Bone marrow (tissue), 2 donors: ENCODE results near the gene OCLN.
"Not testable (repeated sequence)": the region's sequence is repeated elsewhere in the genome, so short reads cannot be mapped to it uniquely, and the experiment has no call there.

Experiments used
- DNase-seq, 2 donors: peaks; one replicate each; lab custom pipeline; 2025; lab: John Stamatoyannopoulos, UW

OCLN gene, protein sequence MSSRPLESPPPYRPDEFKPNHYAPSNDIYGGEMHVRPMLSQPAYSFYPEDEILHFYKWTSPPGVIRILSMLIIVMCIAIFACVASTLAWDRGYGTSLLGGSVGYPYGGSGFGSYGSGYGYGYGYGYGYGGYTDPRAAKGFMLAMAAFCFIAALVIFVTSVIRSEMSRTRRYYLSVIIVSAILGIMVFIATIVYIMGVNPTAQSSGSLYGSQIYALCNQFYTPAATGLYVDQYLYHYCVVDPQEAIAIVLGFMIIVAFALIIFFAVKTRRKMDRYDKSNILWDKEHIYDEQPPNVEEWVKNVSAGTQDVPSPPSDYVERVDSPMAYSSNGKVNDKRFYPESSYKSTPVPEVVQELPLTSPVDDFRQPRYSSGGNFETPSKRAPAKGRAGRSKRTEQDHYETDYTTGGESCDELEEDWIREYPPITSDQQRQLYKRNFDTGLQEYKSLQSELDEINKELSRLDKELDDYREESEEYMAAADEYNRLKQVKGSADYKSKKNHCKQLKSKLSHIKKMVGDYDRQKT

GRCh38 chr5:69492391-69492922 is at the start of gene OCLN:
Gene OCLN, plus strand, starts transcription at chr5:69492790. Its CDS starts 11,455 bp downstream, at chr5:69504245.
- DNase-seq, result no peak

DNA sequence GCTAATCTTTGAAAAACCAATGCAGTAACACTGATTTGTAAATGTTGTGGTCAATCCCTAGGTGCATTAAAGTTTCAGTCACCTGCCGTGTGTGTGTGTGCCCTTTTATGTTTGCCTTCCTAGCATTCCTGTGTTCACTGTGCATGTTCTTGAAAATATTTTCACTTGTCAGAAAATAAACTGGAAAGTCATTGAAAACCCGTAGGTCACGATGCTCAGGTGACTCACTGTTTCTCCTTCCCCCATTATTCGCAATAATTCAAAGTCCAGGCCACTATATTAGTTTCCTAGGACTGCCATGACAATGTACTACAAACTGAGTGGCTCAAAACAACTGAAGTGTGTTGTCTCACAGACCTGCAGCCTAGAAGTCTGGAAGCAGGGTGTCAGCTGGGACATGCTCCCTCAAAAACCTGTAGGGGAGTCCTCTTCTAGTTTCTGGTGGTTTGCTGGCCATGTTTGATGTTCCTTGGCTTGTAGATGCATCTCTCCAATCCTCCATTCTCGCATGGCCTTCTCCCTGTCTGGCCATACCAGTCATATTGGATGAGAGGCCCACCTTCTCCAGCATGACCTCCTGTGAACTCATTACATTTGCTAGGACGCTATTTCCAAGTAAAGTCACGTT is 48.3 kb upstream of the OCLN start:
- DNase-seq, result no peak

- no peak for DNase-seq
Observed at GRCh38 chr5:69449511-69449910, 43.1 kb upstream of the OCLN start.

DNA sequence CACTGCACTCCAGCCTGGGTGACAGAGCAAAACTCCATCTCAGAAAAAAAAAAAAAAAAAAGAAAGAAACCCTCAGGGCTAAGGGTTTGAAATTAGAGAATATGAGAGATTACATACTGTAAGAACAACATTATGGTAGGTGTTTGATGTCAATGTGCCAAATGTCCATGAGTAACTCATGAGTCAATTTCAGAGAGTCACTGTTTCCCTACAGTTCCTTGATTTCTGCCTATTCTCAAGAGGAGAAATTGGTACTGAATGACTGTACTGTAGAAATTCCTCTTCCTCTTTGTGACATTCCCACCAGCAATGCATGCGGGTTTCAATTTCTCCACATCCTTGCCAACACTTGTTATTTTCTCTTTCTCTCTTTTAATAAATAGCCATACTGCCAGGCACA is 42.5 kb upstream of the OCLN start:
- no peak for DNase-seq

DNA sequence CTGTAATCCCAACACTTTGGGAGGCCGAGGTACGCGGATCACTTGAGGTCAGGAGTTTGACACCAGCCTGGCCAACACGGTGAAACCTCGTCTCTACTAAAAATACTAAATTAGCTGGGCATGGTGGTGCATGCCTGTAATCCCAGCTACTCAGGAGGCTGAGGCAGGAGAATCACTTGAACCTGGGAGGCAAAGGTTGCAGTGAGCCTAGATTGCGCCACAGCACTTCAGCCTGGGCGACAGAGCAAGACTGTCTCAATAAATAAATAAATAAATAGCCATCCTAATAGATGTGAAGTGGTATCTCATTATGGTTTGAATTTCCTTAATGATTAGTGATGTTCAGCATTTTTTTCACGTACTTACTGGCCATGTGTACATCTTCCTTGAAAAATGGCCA is 42.1 kb upstream of the OCLN start:
- DNase-seq, result not testable (repeated sequence)

DNA sequence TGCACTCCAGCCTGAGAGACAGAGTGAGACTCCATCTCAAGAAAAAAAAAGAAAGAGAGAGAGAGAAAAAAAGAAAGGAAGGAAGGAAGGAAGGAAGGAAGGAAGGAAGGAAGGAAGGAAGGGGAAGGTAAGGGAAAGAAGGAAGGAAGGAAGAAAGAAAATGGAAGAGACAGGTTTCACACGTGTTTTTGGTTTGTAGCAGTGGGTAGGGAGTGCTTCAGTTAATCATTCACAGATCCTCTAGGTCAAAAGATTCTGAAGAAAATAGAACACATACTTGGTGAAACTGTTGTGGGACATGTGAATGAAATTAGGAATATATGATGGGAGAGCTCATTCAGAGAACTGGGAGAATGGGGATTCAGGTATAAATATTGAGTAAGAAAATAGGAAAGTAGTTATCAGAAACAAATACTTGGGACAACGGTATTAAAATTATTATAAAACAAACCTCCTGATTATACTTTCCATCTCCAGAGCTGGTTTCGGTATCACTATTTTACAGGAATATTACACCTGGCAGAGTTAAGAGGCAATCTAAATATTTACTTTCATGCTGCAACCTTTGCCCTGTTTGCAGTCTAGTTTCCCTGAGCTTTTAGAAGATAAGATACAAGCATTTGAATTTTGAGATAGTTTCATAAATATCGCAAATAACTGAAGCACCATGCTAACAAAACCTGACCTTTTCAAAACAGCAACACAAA is 40.5 kb upstream of the OCLN start:
- DNase-seq, result no peak

DNA sequence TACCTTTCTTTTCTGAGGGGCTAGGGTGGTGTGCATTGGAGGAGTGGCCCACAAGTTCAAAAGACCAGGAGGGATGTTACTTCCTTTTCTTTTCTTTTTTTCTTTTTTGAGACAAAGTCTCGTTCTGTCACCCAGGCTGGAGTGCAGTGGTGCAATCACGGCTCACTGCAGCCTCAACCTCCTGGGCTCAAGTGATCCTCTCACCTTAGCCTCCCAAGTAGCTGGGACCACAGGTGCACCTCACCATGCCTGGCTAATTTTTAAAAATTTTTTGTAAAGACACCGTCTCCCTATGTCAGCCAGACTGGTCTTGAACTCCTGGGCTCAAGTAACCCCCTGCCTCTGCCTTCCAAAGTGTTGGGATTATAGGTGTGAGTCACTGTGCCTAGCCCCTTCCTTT is 39.1 kb upstream of the OCLN start:
- not testable (repeated sequence) for DNase-seq

DNA sequence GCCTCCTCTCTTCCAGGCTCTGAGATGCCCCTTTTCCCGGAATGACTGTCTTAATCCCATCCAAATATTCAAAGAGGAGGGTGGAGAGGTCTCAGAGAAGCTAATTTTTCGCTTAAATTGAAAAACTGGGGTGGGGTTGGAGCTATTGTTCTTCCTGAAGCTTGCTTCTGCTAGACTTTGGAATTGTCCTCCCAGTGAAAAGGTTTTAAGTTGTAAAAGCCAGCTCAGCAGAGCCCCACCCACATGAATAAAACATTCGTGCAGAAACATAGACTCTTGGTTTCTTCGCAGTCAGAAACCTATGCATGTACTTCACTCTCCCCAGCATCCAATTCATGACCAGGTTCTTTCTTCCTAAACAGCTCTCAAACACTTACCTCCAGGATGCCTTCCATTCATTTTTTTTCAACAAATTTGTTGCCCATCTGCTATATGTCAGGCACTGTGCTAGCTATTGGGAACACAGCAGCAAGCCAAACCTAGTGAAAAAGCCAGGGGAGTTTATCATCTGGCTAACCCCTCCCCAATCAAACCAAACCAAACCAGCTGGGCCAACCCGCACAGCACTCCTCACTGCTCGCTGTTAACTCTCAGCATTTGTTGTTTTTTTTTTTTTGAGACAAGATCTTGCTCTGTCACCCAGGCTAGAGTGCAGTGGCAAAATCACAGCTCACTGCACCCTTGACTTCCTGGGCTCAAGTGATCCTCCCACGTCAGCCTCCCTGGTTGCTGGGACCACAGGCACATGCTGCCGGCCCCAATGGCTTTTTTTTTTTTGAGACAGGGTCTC is 37.9 kb upstream of the OCLN start:
- DNase-seq, result no peak

DNA sequence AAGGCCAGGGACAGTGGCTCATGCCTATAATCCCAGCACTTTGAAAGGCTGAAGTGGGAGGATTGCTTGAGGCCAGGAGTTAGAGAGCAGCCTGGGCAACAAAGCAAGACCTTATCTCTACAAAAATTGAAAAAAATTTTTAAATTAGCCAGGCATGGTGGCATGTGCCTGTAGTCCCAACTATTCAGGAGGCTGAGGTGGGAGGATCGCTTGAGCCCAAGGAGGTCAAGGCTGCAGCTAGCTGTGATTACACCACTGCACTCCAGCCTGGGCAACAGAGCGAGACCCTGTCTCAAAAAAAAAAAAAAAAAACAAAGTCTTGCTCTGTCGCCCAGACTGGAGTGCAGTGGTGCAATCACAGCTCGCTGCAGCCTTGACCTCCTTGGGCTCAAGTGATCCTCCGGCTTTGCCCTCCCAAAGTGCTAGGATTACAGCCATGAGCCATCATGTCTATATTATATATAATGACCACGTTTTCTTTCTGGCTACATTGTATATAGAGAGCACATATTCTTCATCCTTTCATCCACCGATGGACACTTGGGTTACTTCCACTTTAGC is 37.1 kb upstream of the OCLN start:
- not testable (repeated sequence) for DNase-seq

- DNase-seq, result no peak
Observed at GRCh38 chr5:69462170-69462569, 30.4 kb upstream of the OCLN start.

DNA sequence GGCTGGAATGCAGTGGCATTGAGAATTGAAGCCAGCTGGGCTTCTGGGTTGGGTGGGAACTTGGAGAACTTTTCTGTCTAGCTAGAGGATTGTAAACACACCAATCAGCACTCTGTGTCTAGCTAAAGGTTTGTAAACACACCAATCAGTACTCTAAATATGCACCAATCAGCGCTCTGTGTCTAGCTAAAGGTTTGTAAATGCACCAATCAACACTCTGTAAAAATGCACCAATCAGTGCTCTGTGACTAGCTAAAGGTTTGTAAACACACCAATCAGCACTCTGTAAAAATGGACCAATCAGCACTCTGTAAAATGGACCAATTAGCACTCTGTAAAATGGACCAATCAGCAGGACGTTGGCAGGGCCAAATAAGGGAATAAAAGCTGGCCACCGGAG is 26.2 kb upstream of the OCLN start:
- DNase-seq, result not testable (repeated sequence)

- no peak for DNase-seq
Observed at GRCh38 chr5:69467442-69468225, 25.0 kb upstream of the OCLN start.

- DNase-seq, result no peak
Observed at GRCh38 chr5:69468631-69469030, 24.0 kb upstream of the OCLN start.

GRCh38 chr5:69471516-69471915 is 21.1 kb upstream of the OCLN start:
- not testable (repeated sequence) for DNase-seq

GRCh38 chr5:69472535-69473143 is 20.0 kb upstream of the OCLN start:
- DNase-seq, result not testable (repeated sequence)

GRCh38 chr5:69477170-69477569 is 15.4 kb upstream of the OCLN start:
- DNase-seq, result no peak

GRCh38 chr5:69478296-69478695 is 14.3 kb upstream of the OCLN start:
- DNase-seq, result not testable (repeated sequence)

GRCh38 chr5:69484891-69485290 is 7.7 kb upstream of the OCLN start:
- DNase-seq, result no peak

DNA sequence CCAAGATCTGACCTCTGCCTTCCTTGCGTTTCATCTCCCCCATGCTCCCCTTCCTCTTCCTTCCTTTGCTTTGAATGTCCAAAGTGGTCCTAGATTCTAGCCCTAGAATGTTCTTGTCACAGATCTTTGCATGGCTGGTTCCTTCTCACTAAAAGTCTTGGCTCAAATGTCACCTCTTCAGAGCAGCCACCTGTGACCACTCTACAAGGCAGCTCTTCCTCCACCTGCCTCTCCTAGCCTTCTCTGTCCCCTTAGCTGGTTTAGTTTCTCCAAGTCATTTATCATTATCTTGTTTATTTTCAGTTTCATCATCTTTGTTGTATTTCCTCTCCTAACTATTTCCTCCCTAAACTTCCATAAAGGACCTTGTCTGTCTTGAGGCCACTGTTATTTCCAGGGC is 7.1 kb upstream of the OCLN start:
- DNase-seq, result no peak

DNA sequence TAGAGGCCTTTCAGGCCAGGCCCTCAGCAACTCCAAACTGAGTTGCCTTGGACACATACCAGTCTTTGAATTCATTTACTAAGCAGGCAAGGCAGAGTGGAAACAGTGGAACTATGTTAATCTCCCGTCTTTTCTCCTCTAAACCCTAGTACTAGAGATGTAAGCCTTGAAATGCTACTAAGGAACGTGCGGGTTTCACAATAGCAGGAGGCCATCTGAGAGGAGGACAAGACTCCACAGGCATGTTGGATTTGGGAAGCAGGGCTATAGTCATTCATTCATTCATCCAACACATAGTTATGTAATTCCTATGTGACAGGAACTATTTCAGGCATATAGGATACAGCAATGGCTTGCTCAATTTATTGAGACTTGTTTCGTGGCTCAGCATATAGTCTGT is 3.3 kb upstream of the OCLN start:
- DNase-seq, result no peak
